ENCODE measurements around the gene MAP2K1.

GRCh38 chr15:66498501-66499386 is 112.0 kb downstream of the MAP2K1 start:
- TF ChIP-seq CTCF (IDR thresholded peaks at IDR 0.05; ENCODE audit: poor library complexity), result peak; percentile 50
- TF ChIP-seq EZH2 (IDR thresholded peaks at IDR 0.05; ENCODE audit: borderline replicate concordance), result no peak
- no peak for TF ChIP-seq EZH2phosphoT487 (IDR thresholded peaks at IDR 0.05; ENCODE audit: low read depth, severe bottlenecking, unreplicated experiment)

Data from hepatocyte (in vitro differentiated cells).